PC-3 (cell line): ENCODE data around the gene GPR183.

ENCODE experiments used
- CTCF ChIP-seq: fragments of 300-600 bp; sonication (generic); conservative IDR thresholded peaks from 2 replicates; pipeline ENCODE4 v1.5.1; 2017; ENCODE audit warnings: antibody characterized with exemption, low read depth, mild to moderate bottlenecking, low read length
- EZH2 ChIP-seq: fragments of 300-600 bp; sonication (generic); IDR thresholded peaks from one replicate; pipeline ENCODE4 v1.6.1; 2017; ENCODE audit warnings: antibody characterized with exemption, mild to moderate bottlenecking, low read length; ENCODE audit not compliant: unreplicated experiment

- TF ChIP-seq CTCF (no peak), EZH2 (no peak)
Observed at GRCh38 chr13:99307648-99308339, 595 bp upstream of the GPR183 start.
